Kidney epithelial cell (primary cell): ENCODE measurements around the gene CLDN9. TPM values are rescaled to one million over a fixed set of nuclear protein-coding genes. Genes with fewer than 3 reads are reported as not detected.

Source experiments
- DNase-seq: peaks from one replicate; pipeline ENCODE4 v3.0.0-alpha.2; 2010; ENCODE audit warnings: low read depth
- H3K27me3 ChIP-seq: 2 replicates; pipeline ENCODE4 v1.6.0; 2011; ENCODE audit warnings: low read length; ENCODE audit not compliant: control insufficient read depth, insufficient read depth
- H3K36me3 ChIP-seq: 2 replicates; pipeline ENCODE4 v1.5.1; 2011; ENCODE audit warnings: low read length; ENCODE audit not compliant: control insufficient read depth, insufficient read depth
- H3K4me3 ChIP-seq: 2 replicates; pipeline ENCODE4 v1.5.1; 2011; ENCODE audit warnings: low read depth, mild to moderate bottlenecking, control low read depth, low read length
- total RNA-seq: library from RNA; depleted of rRNA; stranded (reverse); fragments of >200 nt; gene quantifications from 2 replicates; pipeline ENCODE4 v1.2.3, GENCODE V29; 2015
- TF ChIP-seq, protein P1 (sequence below): IDR thresholded peaks from 2 replicates; pipeline ENCODE4 v1.5.1; 2011; ENCODE audit warnings: mild to moderate bottlenecking, moderate library complexity, low read length, control low read depth, inconsistent platforms; ENCODE audit not compliant: insufficient read depth, poor library complexity, severe bottlenecking

Gene CLDN9
- total RNA-seq, 1 donor from 2014 or later = 1.0 TPM

DNA sequence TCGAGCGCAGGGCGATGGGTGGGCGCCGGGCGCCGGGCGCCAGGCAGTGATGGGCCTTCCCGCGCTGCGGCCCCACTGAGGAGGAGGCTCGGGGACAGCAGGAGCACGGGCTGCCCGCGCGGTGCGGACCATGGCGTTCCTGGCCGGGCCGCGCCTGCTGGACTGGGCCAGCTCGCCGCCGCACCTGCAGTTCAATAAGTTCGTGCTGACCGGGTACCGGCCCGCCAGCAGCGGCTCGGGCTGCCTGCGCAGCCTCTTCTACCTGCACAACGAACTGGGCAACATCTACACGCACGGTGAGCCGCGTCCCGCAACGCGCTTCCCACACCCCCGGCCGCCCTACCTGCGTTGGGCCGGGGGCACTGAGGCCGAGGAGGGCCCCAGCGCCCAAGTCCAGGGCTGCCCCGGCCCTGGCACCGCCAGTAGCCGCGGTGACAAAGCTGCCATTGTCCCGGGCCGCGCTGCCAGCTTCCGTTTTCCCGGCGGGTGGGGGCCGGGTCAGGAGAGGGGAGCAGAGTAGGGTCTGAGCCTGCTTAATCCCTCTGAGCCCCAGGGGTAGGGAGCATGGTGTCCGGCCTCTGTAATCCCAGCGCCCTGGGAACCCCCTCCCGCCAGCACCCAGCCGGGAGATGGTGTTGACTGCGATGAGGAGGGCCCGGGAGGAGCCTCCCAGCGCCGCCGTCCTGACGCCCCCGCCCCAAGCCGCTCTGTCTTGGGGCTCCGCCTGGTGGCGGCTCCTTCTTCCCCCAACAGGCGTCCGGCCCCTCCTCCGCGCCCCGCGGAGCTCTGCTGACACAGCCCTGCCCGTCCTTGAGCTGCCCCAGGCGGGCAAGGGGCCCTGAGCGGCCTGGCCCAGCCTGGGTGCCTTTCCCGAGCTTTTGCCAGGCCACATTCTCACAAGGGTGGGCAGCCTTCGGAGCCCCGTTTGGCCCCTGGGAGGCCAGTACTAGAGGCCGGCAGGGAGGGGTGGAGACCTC, 42.9 kb upstream of the CLDN9 start:
- Histone ChIP-seq H3K4me3 (peak overlapping the region; percentile 59), H3K27me3 (peaks cover 28% of the 10 kb centered on the region), H3K36me3 (peaks cover 1% of the 10 kb centered on the region)
- TF ChIP-seq, protein P1, sequence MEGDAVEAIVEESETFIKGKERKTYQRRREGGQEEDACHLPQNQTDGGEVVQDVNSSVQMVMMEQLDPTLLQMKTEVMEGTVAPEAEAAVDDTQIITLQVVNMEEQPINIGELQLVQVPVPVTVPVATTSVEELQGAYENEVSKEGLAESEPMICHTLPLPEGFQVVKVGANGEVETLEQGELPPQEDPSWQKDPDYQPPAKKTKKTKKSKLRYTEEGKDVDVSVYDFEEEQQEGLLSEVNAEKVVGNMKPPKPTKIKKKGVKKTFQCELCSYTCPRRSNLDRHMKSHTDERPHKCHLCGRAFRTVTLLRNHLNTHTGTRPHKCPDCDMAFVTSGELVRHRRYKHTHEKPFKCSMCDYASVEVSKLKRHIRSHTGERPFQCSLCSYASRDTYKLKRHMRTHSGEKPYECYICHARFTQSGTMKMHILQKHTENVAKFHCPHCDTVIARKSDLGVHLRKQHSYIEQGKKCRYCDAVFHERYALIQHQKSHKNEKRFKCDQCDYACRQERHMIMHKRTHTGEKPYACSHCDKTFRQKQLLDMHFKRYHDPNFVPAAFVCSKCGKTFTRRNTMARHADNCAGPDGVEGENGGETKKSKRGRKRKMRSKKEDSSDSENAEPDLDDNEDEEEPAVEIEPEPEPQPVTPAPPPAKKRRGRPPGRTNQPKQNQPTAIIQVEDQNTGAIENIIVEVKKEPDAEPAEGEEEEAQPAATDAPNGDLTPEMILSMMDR = peak; percentile 70
- DNase-seq = no peak

- TF ChIP-seq, protein P1 = no peak
- peaks cover 1% of the 10 kb centered on the region for H3K36me3 ChIP-seq
- peak overlapping the region; percentile 59 for H3K4me3 ChIP-seq
- peaks cover 27% of the 10 kb centered on the region for H3K27me3 ChIP-seq
- DNase-seq = no peak
These were observed 42.2 kb upstream of the CLDN9 start for GRCh38 chr16:2970563-2970962.

DNA sequence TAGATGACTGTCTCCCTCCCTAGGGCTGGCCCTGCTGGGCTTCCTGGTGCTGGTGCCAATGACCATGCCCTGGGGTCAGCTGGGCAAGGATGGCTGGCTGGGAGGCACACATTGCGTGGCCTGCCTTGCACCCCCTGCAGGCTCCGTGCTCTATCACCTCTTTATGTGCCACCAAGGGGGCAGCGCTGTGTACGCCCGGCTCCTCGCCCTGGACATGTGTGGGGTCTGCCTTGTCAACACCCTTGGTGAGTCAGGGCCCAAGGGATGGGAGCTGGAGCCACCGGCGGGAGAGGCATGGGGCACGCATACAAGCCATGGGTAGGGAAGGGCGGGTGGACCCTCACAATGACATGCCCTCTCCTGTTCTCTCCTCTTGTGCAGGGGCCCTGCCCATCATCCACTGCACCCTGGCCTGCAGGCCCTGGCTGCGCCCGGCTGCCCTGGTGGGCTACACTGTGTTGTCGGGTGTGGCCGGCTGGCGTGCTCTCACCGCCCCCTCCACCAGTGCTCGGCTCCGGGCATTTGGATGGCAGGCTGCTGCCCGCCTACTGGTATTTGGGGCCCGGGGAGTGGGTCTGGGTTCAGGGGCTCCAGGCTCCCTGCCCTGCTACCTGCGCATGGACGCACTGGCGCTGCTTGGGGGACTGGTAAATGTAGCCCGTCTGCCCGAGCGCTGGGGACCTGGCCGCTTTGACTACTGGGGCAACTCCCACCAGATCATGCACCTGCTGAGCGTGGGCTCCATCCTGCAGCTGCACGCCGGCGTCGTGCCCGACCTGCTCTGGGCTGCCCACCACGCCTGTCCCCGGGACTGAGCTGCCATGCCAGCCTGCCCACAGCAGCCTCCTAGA, 41.4 kb upstream of the CLDN9 start:
- H3K36me3 ChIP-seq = peaks cover 1% of the 10 kb centered on the region
- no peak overlapping the region for H3K4me3 ChIP-seq
- peaks cover 19% of the 10 kb centered on the region for H3K27me3 ChIP-seq
- TF ChIP-seq, protein P1 = no peak
- no peak for DNase-seq

DNA sequence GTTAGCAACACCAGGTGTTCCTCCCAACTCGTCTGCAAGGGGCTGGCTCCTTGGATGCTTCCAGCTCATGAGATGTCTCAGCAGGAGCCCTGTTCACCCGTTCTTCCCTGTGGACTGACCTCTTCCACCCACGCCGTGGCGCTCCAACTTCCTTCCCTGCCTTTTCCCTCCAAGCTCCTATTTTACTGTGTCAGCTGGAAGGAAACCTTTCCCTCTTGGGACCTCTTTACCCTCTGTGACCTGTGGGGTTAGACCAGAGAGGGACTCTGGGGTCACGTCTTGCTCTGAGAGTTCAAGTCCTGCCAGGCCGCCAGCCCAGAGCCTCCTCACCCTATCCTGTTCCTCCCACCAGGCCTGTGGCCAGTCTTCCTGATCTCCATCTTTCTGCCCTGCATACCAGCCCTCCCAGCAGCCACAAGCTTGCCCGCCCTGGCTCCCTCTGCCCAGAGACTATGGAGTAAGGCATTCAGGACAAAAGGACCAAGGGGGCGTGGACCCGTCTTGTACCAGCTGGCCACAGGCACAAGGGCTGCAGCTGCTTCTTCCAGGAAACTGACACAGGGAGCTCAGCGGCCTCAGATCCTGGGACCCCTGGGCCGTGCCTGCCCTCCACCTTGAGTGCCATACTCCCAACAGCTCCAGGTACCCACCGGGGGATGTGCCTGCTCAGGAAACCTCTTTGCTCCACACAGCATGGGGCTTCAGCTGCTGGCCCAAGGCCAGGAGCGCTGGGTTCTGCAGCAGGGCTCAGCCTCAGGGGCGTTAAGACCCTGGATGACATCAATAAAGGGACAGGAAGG, 40.5 kb upstream of the CLDN9 start:
- no peak for DNase-seq
- Histone ChIP-seq H3K36me3 (peaks cover 1% of the 10 kb centered on the region), H3K27me3 (peaks cover 10% of the 10 kb centered on the region), H3K4me3 (no peak overlapping the region)
- TF ChIP-seq, protein P1 = no peak

DNA sequence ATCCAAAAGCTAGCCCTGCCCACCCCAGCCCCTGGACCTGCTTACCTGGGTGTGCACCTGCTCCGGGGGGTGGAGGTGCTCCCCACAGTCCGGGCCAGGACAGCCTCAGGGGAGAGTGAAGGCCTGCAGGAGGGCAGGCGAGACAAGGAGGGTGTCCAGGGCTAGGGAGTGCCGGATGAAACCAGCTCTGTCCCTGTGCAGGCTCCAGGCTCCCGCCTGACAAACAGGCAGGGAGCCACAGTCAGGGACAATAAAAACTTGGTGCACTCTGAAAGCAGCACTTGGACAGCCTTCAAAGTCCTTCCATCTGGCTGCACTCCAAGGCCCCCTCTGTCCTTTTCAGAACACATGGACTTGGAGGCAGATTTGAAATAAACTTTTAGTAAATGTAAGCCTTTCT, 39.6 kb upstream of the CLDN9 start:
- peaks cover 1% of the 10 kb centered on the region for H3K36me3 ChIP-seq

More for the DNA sequence above, 39.6 kb upstream of the CLDN9 start:
- TF ChIP-seq, protein P1 = no peak
- DNase-seq = no peak
- Histone ChIP-seq H3K27me3 (peaks cover 1% of the 10 kb centered on the region), H3K4me3 (no peak overlapping the region)
